DMS79 (cell line): ENCODE measurements around the gene TOM1.

Experiments used
- DNase-seq: peaks from one replicate; lab custom pipeline; 2025; lab: John Stamatoyannopoulos, UW

Gene TOM1

GRCh38 chr22:35299673-35300499 lies at the start of gene TOM1:
Gene TOM1, plus strand, starts transcription at chr22:35299894. Its CDS starts 35 bp downstream, at chr22:35299929.
- peak; percentile 83 for DNase-seq

- no peak for DNase-seq
Observed at GRCh38 chr22:35250156-35250555, 49.5 kb upstream of the TOM1 start.

GRCh38 chr22:35253946-35254345 lies 45.7 kb upstream of the TOM1 start:
- no peak for DNase-seq

GRCh38 chr22:35257002-35257320 lies 42.7 kb upstream of the TOM1 start:
- no peak for DNase-seq

GRCh38 chr22:35257321-35258190 lies 42.1 kb upstream of the TOM1 start, which contains the start of gene HMGXB4:
Gene HMGXB4, plus strand, starts transcription at chr22:35257493. Its CDS starts 4,898 bp downstream, at chr22:35262391.
- DNase-seq: peak; percentile 36

- no peak for DNase-seq
Observed at GRCh38 chr22:35258191-35258988, 41.3 kb upstream of the TOM1 start.

- DNase-seq: no peak
Observed at GRCh38 chr22:35264986-35265385, 34.7 kb upstream of the TOM1 start.

- DNase-seq: no peak
Observed at GRCh38 chr22:35266277-35266676, 33.4 kb upstream of the TOM1 start.

GRCh38 chr22:35269630-35270029 lies 30.1 kb upstream of the TOM1 start:
- DNase-seq: no peak

- DNase-seq: no peak
Observed at GRCh38 chr22:35274154-35274871, 25.4 kb upstream of the TOM1 start.

GRCh38 chr22:35275580-35275979 lies 24.1 kb upstream of the TOM1 start:
- DNase-seq: no peak

- DNase-seq: no peak
Observed at GRCh38 chr22:35276019-35276418, 23.7 kb upstream of the TOM1 start.

GRCh38 chr22:35288116-35288515 lies 11.6 kb upstream of the TOM1 start:
- no peak for DNase-seq

- DNase-seq: no peak
Observed at GRCh38 chr22:35292786-35293185, 6.9 kb upstream of the TOM1 start.

- no peak for DNase-seq
Observed at GRCh38 chr22:35296051-35296450, 3.6 kb upstream of the TOM1 start.

- DNase-seq: no peak
Observed at GRCh38 chr22:35299217-35299672, 449 bp upstream of the TOM1 start.

- DNase-seq: no peak
Observed at GRCh38 chr22:35301372-35301874, 1.7 kb downstream of the TOM1 start.

- no peak for DNase-seq
Observed at GRCh38 chr22:35303029-35303624, 3.4 kb downstream of the TOM1 start.

GRCh38 chr22:35305525-35306070 lies 5.9 kb downstream of the TOM1 start:
- DNase-seq: no peak

- no peak for DNase-seq
Observed at GRCh38 chr22:35306350-35306967, 6.8 kb downstream of the TOM1 start.
